Memory B cell (primary cell): Measurements from ENCODE around the gene AGBL1.

ENCODE experiments used
- ATAC-seq: fragments of 150-1000 bp; cut with Tn5 transposase; 2 replicates; pipeline ENCODE4 v1.10.0; 2021; ENCODE audit warnings: low read depth, mild to moderate bottlenecking, moderate library complexity
- DNase-seq, 2 donors: peaks; one replicate each; pipeline ENCODE4 v3.0.0; 2022; ENCODE audit warnings: low spot score in 2 of 2
- H3K27ac Mint-ChIP-seq: one replicate; pipeline ENCODE4 v1.8.0; 2022; ENCODE audit warnings: mild to moderate bottlenecking, moderate library complexity, mixed read lengths
- H3K27me3 Mint-ChIP-seq: one replicate; pipeline ENCODE4 v1.8.0; 2022; ENCODE audit warnings: mixed read lengths
- H3K36me3 Mint-ChIP-seq: one replicate; pipeline ENCODE4 v1.8.0; 2022; ENCODE audit warnings: mild to moderate bottlenecking, mixed read lengths
- H3K4me1 Mint-ChIP-seq: one replicate; pipeline ENCODE4 v1.8.0; 2022; ENCODE audit warnings: mixed read lengths
- H3K4me3 Mint-ChIP-seq: one replicate; pipeline ENCODE4 v1.8.0; 2022; ENCODE audit warnings: mild to moderate bottlenecking, moderate library complexity, mixed read lengths
- H3K9me3 Mint-ChIP-seq: one replicate; pipeline ENCODE4 v1.8.0; 2022; ENCODE audit warnings: mixed read lengths

Gene AGBL1

GRCh38 chr15:86556396-86557017 is 476.8 kb downstream of the AGBL1 start:
- Mint-ChIP-seq H3K27ac (no peak overlapping the region), H3K4me1 (no peaks in the 10 kb centered on the region), H3K4me3 (no peak overlapping the region), H3K36me3 (no peaks in the 10 kb centered on the region), H3K9me3 (peaks cover 5% of the 10 kb centered on the region), H3K27me3 (no peaks in the 10 kb centered on the region)
- ATAC-seq (no peak), DNase-seq (no peak)

GRCh38 chr15:86557018-86557550 is 477.4 kb downstream of the AGBL1 start:
- ATAC-seq (no peak), DNase-seq (no peak)
- Mint-ChIP-seq H3K9me3 (peaks cover 2% of the 10 kb centered on the region), H3K4me1 (no peaks in the 10 kb centered on the region), H3K27ac (no peak overlapping the region), H3K4me3 (no peak overlapping the region), H3K36me3 (no peaks in the 10 kb centered on the region), H3K27me3 (no peaks in the 10 kb centered on the region)

- peaks cover 3% of the 10 kb centered on the region for H3K9me3 Mint-ChIP-seq
- no peak overlapping the region for H3K4me3 Mint-ChIP-seq
- no peak overlapping the region for H3K27ac Mint-ChIP-seq
- H3K36me3 Mint-ChIP-seq, result no peaks in the 10 kb centered on the region
- H3K27me3 Mint-ChIP-seq, result no peaks in the 10 kb centered on the region
- DNase-seq (no peak), ATAC-seq (no peak)
- H3K4me1 Mint-ChIP-seq, result no peaks in the 10 kb centered on the region
These were observed 478.6 kb downstream of the AGBL1 start for GRCh38 chr15:86558252-86558651.

GRCh38 chr15:86558686-86559085 is 479.0 kb downstream of the AGBL1 start:
- Mint-ChIP-seq H3K36me3 (no peaks in the 10 kb centered on the region), H3K9me3 (peaks cover 3% of the 10 kb centered on the region), H3K4me1 (no peaks in the 10 kb centered on the region), H3K4me3 (no peak overlapping the region), H3K27ac (no peak overlapping the region), H3K27me3 (no peaks in the 10 kb centered on the region)
- no peak for DNase-seq
- no peak for ATAC-seq

GRCh38 chr15:86568378-86568777 is 488.7 kb downstream of the AGBL1 start:
- H3K9me3 Mint-ChIP-seq, result peaks cover 9% of the 10 kb centered on the region
- H3K36me3 Mint-ChIP-seq, result peaks cover 1% of the 10 kb centered on the region

GRCh38 chr15:86570738-86571137 is 491.1 kb downstream of the AGBL1 start:
- Mint-ChIP-seq H3K4me1 (no peaks in the 10 kb centered on the region), H3K4me3 (no peak overlapping the region), H3K36me3 (no peaks in the 10 kb centered on the region), H3K9me3 (peaks cover 2% of the 10 kb centered on the region), H3K27me3 (no peaks in the 10 kb centered on the region), H3K27ac (no peak overlapping the region)
- no peak for ATAC-seq
- DNase-seq, result no peak

More at GRCh38 chr15:86568378-86568777, 488.7 kb downstream of the AGBL1 start:
- ATAC-seq (no peak), DNase-seq (no peak)
- Mint-ChIP-seq H3K4me1 (no peaks in the 10 kb centered on the region), H3K27ac (no peak overlapping the region), H3K27me3 (no peaks in the 10 kb centered on the region), H3K4me3 (no peak overlapping the region)

- Mint-ChIP-seq H3K27me3 (no peaks in the 10 kb centered on the region), H3K4me3 (no peak overlapping the region), H3K27ac (no peak overlapping the region), H3K36me3 (no peaks in the 10 kb centered on the region), H3K9me3 (peaks cover 2% of the 10 kb centered on the region), H3K4me1 (no peaks in the 10 kb centered on the region)
- DNase-seq (no peak), ATAC-seq (no peak)
These were observed 492.2 kb downstream of the AGBL1 start for GRCh38 chr15:86571873-86572272.

- no peaks in the 10 kb centered on the region for H3K4me1 Mint-ChIP-seq
- DNase-seq (no peak), ATAC-seq (no peak)
- no peak overlapping the region for H3K27ac Mint-ChIP-seq
- peaks cover 1% of the 10 kb centered on the region for H3K9me3 Mint-ChIP-seq
- no peaks in the 10 kb centered on the region for H3K36me3 Mint-ChIP-seq
- no peak overlapping the region for H3K4me3 Mint-ChIP-seq
- H3K27me3 Mint-ChIP-seq, result no peaks in the 10 kb centered on the region
These were observed 492.7 kb downstream of the AGBL1 start for GRCh38 chr15:86572368-86572841.

GRCh38 chr15:86573476-86573875 is 493.8 kb downstream of the AGBL1 start:
- Mint-ChIP-seq H3K4me1 (no peaks in the 10 kb centered on the region), H3K27me3 (no peaks in the 10 kb centered on the region), H3K36me3 (no peaks in the 10 kb centered on the region), H3K9me3 (peaks cover 1% of the 10 kb centered on the region), H3K27ac (no peak overlapping the region), H3K4me3 (no peak overlapping the region)
- DNase-seq (no peak), ATAC-seq (no peak)

- Mint-ChIP-seq H3K36me3 (no peaks in the 10 kb centered on the region), H3K27ac (no peak overlapping the region), H3K4me3 (no peak overlapping the region), H3K27me3 (no peaks in the 10 kb centered on the region), H3K4me1 (no peaks in the 10 kb centered on the region), H3K9me3 (peaks cover 3% of the 10 kb centered on the region)
- DNase-seq, result no peak
- ATAC-seq, result no peak
These were observed 508.7 kb downstream of the AGBL1 start for GRCh38 chr15:86588413-86588812.

- DNase-seq, result no peak
- peaks cover 4% of the 10 kb centered on the region for H3K9me3 Mint-ChIP-seq
- no peaks in the 10 kb centered on the region for H3K27me3 Mint-ChIP-seq
- H3K4me1 Mint-ChIP-seq, result no peaks in the 10 kb centered on the region
- ATAC-seq, result no peak
- no peaks in the 10 kb centered on the region for H3K36me3 Mint-ChIP-seq
- H3K4me3 Mint-ChIP-seq, result no peak overlapping the region
- H3K27ac Mint-ChIP-seq, result no peak overlapping the region
These were observed 510.8 kb downstream of the AGBL1 start for GRCh38 chr15:86590461-86590860.

- no peaks in the 10 kb centered on the region for H3K27me3 Mint-ChIP-seq
- H3K36me3 Mint-ChIP-seq, result no peaks in the 10 kb centered on the region
- H3K4me3 Mint-ChIP-seq, result no peak overlapping the region
- DNase-seq, result no peak
- peaks cover 4% of the 10 kb centered on the region for H3K9me3 Mint-ChIP-seq
- no peaks in the 10 kb centered on the region for H3K4me1 Mint-ChIP-seq
- no peak overlapping the region for H3K27ac Mint-ChIP-seq
- ATAC-seq, result no peak
These were observed 511.5 kb downstream of the AGBL1 start for GRCh38 chr15:86591158-86591557.

GRCh38 chr15:86591994-86592735 is 512.5 kb downstream of the AGBL1 start:
- H3K36me3 Mint-ChIP-seq, result no peaks in the 10 kb centered on the region

GRCh38 chr15:86595741-86596140 is 516.1 kb downstream of the AGBL1 start:
- Mint-ChIP-seq H3K9me3 (peaks cover 11% of the 10 kb centered on the region), H3K4me3 (no peak overlapping the region), H3K4me1 (no peaks in the 10 kb centered on the region), H3K27me3 (no peaks in the 10 kb centered on the region), H3K27ac (no peak overlapping the region), H3K36me3 (no peaks in the 10 kb centered on the region)
- DNase-seq (no peak), ATAC-seq (no peak)

More at GRCh38 chr15:86591994-86592735, 512.5 kb downstream of the AGBL1 start:
- Mint-ChIP-seq H3K27me3 (no peaks in the 10 kb centered on the region), H3K4me3 (no peak overlapping the region), H3K9me3 (peaks cover 9% of the 10 kb centered on the region), H3K4me1 (no peaks in the 10 kb centered on the region), H3K27ac (no peak overlapping the region)
- no peak for ATAC-seq
- DNase-seq, result no peak
